ENCODE measurements around the gene ITLN2.
A peak's percentile ranks its signal among the peaks of the same experiment; 100 is the strongest.

Gene ITLN2

DNA sequence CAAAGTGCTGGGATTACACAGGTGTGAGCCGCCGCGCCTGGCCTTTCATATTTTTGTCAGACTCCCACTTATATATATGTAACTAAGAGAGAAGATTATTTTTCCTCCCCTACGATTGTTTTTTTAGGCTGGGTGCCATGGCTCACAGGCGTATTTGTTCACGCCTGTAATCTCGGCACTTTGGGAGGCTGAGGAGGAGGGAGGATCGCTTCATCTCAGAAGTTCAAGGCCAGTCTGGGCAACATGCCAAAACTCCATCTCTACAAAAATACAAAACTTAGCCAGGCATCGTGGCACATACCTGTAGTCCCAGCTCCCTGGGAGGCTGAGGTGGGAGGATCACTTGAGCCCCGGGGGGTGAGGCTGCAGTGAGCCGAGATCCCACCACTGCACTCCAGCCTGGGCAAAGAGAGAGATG lies 23.9 kb upstream of the ITLN2 start (continued):
- TF ChIP-seq, protein P1, sequence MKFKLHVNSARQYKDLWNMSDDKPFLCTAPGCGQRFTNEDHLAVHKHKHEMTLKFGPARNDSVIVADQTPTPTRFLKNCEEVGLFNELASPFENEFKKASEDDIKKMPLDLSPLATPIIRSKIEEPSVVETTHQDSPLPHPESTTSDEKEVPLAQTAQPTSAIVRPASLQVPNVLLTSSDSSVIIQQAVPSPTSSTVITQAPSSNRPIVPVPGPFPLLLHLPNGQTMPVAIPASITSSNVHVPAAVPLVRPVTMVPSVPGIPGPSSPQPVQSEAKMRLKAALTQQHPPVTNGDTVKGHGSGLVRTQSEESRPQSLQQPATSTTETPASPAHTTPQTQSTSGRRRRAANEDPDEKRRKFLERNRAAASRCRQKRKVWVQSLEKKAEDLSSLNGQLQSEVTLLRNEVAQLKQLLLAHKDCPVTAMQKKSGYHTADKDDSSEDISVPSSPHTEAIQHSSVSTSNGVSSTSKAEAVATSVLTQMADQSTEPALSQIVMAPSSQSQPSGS (tag by site-specific recombination; IDR thresholded peaks at IDR 0.05; ENCODE audit: low read depth), result no peak
- TF ChIP-seq, protein P2, sequence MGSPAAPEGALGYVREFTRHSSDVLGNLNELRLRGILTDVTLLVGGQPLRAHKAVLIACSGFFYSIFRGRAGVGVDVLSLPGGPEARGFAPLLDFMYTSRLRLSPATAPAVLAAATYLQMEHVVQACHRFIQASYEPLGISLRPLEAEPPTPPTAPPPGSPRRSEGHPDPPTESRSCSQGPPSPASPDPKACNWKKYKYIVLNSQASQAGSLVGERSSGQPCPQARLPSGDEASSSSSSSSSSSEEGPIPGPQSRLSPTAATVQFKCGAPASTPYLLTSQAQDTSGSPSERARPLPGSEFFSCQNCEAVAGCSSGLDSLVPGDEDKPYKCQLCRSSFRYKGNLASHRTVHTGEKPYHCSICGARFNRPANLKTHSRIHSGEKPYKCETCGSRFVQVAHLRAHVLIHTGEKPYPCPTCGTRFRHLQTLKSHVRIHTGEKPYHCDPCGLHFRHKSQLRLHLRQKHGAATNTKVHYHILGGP (tag by site-specific recombination; IDR thresholded peaks at IDR 0.05), result no peak
- TF ChIP-seq ZNF76 (tag by site-specific recombination; IDR thresholded peaks at IDR 0.05; ENCODE audit: borderline replicate concordance, low read depth) (no peak), ZNF777 (tag by site-specific recombination; IDR thresholded peaks at IDR 0.05; ENCODE audit: borderline replicate concordance) (no peak), ZNF473 (tag by site-specific recombination; IDR thresholded peaks at IDR 0.05) (no peak), MZF1 (tag by site-specific recombination; IDR thresholded peaks at IDR 0.05; ENCODE audit: borderline replicate concordance) (peak; percentile 86), ZNF629 (tag by site-specific recombination; IDR thresholded peaks at IDR 0.05) (peak; percentile 66), ZBTB48 (tag by site-specific recombination; IDR thresholded peaks at IDR 0.05) (peak; percentile 58; the same call in 1 of the 2 replicates), ZNF114 (tag by site-specific recombination; IDR thresholded peaks at IDR 0.05) (no peak), ZNF621 (tag by site-specific recombination; IDR thresholded peaks at IDR 0.05) (no peak), ZIC2 (tag by site-specific recombination; IDR thresholded peaks at IDR 0.05) (peak; percentile 73), FEZF1 (tag by site-specific recombination; IDR thresholded peaks at IDR 0.05) (peak; percentile 46; the same call in 1 of the 2 replicates), ZNF10 (tag by site-specific recombination; IDR thresholded peaks at IDR 0.05) (no peak), ZNF350 (tag by site-specific recombination; IDR thresholded peaks at IDR 0.05) (no peak), REPIN1 (tag by site-specific recombination; IDR thresholded peaks at IDR 0.05; ENCODE audit: low read depth) (no peak), ZNF24 (tag by site-specific recombination; IDR thresholded peaks at IDR 0.05) (peak; percentile 81; the same call in 1 of the 2 replicates), ZNF121 (tag by site-specific recombination; IDR thresholded peaks at IDR 0.05) (0 out of 2 replicates have a peak, but pooled peaks have one; percentile 7), ZNF670 (tag by site-specific recombination; IDR thresholded peaks at IDR 0.05; ENCODE audit: low read depth) (no peak), ZNF146 (tag by site-specific recombination; IDR thresholded peaks at IDR 0.05) (no peak), ZNF214 (tag by site-specific recombination; IDR thresholded peaks at IDR 0.05; ENCODE audit: borderline replicate concordance) (no peak), ZBTB20 (tag by site-specific recombination; IDR thresholded peaks at IDR 0.05) (no peak), ZNF394 (tag by site-specific recombination; IDR thresholded peaks at IDR 0.05; ENCODE audit: borderline replicate concordance) (no peak; the same call in 1 of the 2 replicates)
- TF ChIP-seq, protein P3, sequence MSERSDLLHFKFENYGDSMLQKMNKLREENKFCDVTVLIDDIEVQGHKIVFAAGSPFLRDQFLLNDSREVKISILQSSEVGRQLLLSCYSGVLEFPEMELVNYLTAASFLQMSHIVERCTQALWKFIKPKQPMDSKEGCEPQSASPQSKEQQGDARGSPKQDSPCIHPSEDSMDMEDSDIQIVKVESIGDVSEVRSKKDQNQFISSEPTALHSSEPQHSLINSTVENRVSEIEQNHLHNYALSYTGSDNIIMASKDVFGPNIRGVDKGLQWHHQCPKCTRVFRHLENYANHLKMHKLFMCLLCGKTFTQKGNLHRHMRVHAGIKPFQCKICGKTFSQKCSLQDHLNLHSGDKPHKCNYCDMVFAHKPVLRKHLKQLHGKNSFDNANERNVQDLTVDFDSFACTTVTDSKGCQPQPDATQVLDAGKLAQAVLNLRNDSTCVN (tag by site-specific recombination; optimal IDR thresholded peaks at IDR 0.05), result peak; percentile 9
- TF ChIP-seq, protein P4, sequence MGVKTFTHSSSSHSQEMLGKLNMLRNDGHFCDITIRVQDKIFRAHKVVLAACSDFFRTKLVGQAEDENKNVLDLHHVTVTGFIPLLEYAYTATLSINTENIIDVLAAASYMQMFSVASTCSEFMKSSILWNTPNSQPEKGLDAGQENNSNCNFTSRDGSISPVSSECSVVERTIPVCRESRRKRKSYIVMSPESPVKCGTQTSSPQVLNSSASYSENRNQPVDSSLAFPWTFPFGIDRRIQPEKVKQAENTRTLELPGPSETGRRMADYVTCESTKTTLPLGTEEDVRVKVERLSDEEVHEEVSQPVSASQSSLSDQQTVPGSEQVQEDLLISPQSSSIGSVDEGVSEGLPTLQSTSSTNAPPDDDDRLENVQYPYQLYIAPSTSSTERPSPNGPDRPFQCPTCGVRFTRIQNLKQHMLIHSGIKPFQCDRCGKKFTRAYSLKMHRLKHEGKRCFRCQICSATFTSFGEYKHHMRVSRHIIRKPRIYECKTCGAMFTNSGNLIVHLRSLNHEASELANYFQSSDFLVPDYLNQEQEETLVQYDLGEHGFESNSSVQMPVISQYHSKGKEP (tag by site-specific recombination; IDR thresholded peaks at IDR 0.05), result peak; percentile 64
- TF ChIP-seq, protein P5, sequence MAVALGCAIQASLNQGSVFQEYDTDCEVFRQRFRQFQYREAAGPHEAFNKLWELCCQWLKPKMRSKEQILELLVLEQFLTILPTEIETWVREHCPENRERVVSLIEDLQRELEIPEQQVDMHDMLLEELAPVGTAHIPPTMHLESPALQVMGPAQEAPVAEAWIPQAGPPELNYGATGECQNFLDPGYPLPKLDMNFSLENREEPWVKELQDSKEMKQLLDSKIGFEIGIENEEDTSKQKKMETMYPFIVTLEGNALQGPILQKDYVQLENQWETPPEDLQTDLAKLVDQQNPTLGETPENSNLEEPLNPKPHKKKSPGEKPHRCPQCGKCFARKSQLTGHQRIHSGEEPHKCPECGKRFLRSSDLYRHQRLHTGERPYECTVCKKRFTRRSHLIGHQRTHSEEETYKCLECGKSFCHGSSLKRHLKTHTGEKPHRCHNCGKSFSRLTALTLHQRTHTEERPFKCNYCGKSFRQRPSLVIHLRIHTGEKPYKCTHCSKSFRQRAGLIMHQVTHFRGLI (tag by site-specific recombination; IDR thresholded peaks at IDR 0.05), result 0 out of 2 replicates have a peak, but pooled peaks have one; percentile 14
- TF ChIP-seq, protein P6, sequence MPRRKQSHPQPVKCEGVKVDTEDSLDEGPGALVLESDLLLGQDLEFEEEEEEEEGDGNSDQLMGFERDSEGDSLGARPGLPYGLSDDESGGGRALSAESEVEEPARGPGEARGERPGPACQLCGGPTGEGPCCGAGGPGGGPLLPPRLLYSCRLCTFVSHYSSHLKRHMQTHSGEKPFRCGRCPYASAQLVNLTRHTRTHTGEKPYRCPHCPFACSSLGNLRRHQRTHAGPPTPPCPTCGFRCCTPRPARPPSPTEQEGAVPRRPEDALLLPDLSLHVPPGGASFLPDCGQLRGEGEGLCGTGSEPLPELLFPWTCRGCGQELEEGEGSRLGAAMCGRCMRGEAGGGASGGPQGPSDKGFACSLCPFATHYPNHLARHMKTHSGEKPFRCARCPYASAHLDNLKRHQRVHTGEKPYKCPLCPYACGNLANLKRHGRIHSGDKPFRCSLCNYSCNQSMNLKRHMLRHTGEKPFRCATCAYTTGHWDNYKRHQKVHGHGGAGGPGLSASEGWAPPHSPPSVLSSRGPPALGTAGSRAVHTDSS (tag by site-specific recombination; IDR thresholded peaks at IDR 0.05), result peak; percentile 88
- TF ChIP-seq, protein P7, sequence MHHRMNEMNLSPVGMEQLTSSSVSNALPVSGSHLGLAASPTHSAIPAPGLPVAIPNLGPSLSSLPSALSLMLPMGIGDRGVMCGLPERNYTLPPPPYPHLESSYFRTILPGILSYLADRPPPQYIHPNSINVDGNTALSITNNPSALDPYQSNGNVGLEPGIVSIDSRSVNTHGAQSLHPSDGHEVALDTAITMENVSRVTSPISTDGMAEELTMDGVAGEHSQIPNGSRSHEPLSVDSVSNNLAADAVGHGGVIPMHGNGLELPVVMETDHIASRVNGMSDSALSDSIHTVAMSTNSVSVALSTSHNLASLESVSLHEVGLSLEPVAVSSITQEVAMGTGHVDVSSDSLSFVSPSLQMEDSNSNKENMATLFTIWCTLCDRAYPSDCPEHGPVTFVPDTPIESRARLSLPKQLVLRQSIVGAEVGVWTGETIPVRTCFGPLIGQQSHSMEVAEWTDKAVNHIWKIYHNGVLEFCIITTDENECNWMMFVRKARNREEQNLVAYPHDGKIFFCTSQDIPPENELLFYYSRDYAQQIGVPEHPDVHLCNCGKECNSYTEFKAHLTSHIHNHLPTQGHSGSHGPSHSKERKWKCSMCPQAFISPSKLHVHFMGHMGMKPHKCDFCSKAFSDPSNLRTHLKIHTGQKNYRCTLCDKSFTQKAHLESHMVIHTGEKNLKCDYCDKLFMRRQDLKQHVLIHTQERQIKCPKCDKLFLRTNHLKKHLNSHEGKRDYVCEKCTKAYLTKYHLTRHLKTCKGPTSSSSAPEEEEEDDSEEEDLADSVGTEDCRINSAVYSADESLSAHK (tag by site-specific recombination; IDR thresholded peaks at IDR 0.05), result peak; percentile 38; the same call in 1 of the 2 replicates
